Measurements from ENCODE around the gene HMGA1.

DNA sequence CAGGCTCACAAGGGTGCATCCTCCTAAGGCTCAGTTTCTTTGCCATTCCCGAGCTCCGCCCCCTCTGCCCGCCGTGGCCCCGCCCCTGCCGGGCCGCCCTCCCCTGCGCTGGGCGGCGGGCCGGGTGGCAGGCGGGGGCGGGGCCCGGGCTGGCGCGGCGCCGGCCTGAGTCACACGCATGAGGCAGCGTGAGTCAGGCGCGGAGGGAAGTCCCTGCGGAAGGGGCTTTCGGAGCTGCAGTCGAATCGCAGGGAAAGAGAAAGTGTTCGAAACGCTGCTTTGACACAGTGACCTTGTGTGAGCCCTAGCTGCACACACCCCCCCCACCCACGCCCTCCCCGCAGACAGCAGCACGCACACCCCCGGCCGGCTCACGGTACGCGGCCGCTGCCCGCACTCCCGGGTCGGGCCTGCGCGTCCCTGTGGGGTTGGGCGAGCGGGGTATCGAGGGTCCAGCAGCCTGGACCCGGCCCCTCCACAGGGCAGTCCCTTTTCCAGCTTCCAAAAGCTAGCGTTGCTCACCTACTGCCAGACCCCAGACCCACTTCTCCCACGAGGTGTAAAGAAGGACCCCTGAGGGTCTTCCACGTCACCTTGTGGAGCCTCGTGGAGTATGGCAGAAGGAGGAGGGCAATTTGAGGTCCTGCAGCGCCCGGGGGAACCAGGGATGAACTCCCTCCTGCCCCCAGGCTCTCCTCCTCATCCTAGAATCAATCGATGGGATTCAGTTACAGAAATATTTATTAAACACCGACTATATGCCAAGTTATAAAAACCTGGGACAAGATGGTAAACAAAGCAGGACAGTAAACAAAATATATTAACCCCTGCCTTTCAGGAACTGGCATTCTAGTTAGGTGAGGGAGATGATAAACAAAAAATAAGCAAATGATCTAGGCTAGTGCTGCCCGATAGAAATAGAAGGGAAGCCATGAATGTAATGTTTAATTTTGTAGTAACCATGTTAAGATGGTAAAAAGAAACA is 12.4 kb upstream of the HMGA1 start:
- TF ChIP-seq, protein P1, sequence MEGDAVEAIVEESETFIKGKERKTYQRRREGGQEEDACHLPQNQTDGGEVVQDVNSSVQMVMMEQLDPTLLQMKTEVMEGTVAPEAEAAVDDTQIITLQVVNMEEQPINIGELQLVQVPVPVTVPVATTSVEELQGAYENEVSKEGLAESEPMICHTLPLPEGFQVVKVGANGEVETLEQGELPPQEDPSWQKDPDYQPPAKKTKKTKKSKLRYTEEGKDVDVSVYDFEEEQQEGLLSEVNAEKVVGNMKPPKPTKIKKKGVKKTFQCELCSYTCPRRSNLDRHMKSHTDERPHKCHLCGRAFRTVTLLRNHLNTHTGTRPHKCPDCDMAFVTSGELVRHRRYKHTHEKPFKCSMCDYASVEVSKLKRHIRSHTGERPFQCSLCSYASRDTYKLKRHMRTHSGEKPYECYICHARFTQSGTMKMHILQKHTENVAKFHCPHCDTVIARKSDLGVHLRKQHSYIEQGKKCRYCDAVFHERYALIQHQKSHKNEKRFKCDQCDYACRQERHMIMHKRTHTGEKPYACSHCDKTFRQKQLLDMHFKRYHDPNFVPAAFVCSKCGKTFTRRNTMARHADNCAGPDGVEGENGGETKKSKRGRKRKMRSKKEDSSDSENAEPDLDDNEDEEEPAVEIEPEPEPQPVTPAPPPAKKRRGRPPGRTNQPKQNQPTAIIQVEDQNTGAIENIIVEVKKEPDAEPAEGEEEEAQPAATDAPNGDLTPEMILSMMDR (IDR thresholded peaks at IDR 0.05) = no peak
- peak; percentile 67 for TF ChIP-seq POLR2A (IDR thresholded peaks at IDR 0.05)

All from right lobe of liver (tissue), 4 donors.